Measurements from ENCODE around the gene HEBP1.

GRCh38 chr12:12925388-12925787 lies 74.7 kb downstream of the HEBP1 start:
- TF ChIP-seq POLR2AphosphoS5 (IDR thresholded peaks at IDR 0.05; ENCODE audit: insufficient read depth in 1 of 2, low read depth in 1 of 2) (no peak), CTCF (IDR thresholded peaks at IDR 0.05) (no peak), POLR2A (IDR thresholded peaks at IDR 0.05) (no peak)

Data from vagina (tissue), 2 donors.